GM12801 (cell line): Measurements from ENCODE around the gene ISOC2.

ENCODE experiments used
- TF ChIP-seq, protein P1 (sequence below): IDR thresholded peaks from one replicate; pipeline ENCODE4 v1.5.1; 2011; ENCODE audit warnings: control low read depth; ENCODE audit not compliant: insufficient read length; ENCODE audit errors: extremely low read depth

The ISOC2 gene

GRCh38 chr19:55461974-55462626 is 658 bp upstream of the ISOC2 start:
- TF ChIP-seq, protein P1, sequence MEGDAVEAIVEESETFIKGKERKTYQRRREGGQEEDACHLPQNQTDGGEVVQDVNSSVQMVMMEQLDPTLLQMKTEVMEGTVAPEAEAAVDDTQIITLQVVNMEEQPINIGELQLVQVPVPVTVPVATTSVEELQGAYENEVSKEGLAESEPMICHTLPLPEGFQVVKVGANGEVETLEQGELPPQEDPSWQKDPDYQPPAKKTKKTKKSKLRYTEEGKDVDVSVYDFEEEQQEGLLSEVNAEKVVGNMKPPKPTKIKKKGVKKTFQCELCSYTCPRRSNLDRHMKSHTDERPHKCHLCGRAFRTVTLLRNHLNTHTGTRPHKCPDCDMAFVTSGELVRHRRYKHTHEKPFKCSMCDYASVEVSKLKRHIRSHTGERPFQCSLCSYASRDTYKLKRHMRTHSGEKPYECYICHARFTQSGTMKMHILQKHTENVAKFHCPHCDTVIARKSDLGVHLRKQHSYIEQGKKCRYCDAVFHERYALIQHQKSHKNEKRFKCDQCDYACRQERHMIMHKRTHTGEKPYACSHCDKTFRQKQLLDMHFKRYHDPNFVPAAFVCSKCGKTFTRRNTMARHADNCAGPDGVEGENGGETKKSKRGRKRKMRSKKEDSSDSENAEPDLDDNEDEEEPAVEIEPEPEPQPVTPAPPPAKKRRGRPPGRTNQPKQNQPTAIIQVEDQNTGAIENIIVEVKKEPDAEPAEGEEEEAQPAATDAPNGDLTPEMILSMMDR, result no peak

DNA sequence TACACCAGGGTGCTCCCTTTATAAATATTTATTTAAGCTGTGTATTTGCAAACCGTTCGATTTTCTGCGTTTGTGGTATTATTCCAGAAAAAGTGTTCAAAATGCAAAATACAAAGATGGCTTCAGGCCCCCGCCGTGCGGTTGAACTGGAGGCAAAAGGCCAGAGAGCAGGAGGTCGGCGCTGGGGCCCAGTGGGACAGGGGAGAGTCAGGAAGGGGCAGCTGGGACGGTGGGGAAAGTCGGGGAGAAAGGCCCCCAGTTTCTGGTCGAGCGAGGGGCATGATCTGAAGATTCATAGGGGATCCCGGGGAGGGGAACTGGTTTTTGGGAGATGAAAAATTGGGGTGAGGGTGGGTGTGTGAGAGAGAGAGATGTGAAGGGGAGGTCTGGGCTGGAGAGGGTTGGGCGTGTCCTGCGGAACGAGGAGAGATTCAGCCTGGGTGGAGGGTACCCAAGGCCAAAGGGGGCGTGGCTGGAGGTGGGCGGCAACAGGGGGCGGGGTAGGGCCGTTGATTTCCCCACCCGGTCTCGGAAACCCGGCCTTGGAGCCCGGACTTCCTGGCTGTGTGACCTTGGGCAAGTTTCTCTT is 678 bp downstream of the ISOC2 start:
- TF ChIP-seq, protein P1, result no peak

GRCh38 chr19:55459950-55460657 is 1.3 kb downstream of the ISOC2 start:
- TF ChIP-seq, protein P1, result no peak

GRCh38 chr19:55459551-55459949 is 1.9 kb downstream of the ISOC2 start:
- TF ChIP-seq, protein P1, result no peak

DNA sequence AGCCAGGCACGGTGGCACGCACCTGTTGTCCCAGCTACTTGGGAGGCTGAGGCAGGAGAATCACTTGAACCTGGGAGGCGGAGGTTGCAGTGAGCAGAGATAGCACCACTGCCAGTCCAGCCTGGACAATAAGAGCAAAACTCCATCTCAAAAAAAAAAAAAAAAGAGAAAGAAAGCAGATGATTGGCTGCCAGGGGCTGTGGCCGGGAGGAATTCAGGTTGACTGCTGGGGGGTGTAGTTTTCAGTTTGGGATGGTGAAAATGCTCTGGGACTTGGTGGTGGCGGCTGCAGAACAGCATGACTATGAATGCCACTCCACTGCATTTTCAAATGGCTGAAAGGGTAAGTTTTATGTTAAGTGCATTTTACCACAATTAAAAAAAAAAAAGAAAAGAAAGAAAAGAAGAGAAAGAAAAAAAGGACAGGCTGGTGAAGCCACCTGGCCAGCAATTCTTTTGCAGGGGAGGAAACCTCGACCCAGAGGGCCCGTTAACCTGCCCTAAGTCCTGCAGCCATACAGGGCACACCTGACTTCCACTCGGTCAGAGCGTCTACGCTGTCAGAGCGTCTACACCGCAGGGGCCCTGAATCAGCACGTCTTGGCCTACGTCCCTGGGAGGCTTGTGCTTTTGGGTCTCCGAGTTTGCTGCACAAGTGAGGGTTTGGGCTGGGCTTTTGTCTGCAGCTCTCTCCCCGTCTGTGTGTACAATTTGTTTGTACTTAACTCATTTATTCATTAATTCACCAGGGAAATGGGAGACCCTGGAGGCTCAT is 3.6 kb downstream of the ISOC2 start:
- TF ChIP-seq, protein P1, result no peak

DNA sequence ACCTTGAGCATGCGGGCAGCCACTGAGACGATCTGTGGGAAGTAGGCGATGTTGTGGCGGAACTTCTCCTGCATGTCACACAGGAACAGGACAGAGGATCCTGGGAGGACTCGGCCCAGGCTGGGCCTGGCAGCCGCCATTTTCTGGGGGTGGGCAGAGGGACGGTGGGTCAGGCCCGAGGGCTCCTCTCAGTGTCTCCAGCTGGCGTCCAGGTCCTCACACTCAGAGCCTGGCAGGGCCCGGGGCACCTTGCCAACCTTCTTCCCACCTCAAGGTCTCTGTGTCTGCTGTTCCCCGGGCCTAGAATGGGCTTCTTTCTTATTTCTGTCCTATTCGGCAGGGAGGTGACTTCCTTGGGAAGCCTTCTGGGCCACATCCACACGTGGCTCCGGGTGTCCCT is 5.1 kb downstream of the ISOC2 start:
- TF ChIP-seq, protein P1, result no peak
